GM12872 (cell line): Measurements from ENCODE around the gene PTPN2.

Experiments
- CTCF ChIP-seq: IDR thresholded peaks from 3 replicates; pipeline ENCODE4 v1.5.1; 2011; ENCODE audit warnings: low read depth, mild to moderate bottlenecking, low read length, moderate library complexity; ENCODE audit not compliant: insufficient read depth

Gene PTPN2

GRCh38 chr18:12851716-12852115, 32.3 kb downstream of the PTPN2 start:
- no peak for TF ChIP-seq CTCF

- no peak for TF ChIP-seq CTCF
Observed at GRCh38 chr18:12849548-12849947, 34.5 kb downstream of the PTPN2 start.

GRCh38 chr18:12848405-12848804, 35.6 kb downstream of the PTPN2 start:
- TF ChIP-seq CTCF = no peak

GRCh38 chr18:12844391-12844790, 39.6 kb downstream of the PTPN2 start:
- no peak for TF ChIP-seq CTCF

- TF ChIP-seq CTCF = no peak
Observed at GRCh38 chr18:12843420-12844350, 40.4 kb downstream of the PTPN2 start.

GRCh38 chr18:12842459-12843380, 41.3 kb downstream of the PTPN2 start:
- no peak for TF ChIP-seq CTCF

- TF ChIP-seq CTCF = no peak
Observed at GRCh38 chr18:12841070-12841469, 43.0 kb downstream of the PTPN2 start.
